ENCODE measurements around the gene CASP6. TPM values are rescaled to one million over a fixed set of nuclear protein-coding genes. Genes with fewer than 3 reads are reported as not detected.

The CASP6 gene
- total RNA-seq, 4 donors from 2014 or later: 11.2 to 20.0 (median 15.6) TPM

DNA sequence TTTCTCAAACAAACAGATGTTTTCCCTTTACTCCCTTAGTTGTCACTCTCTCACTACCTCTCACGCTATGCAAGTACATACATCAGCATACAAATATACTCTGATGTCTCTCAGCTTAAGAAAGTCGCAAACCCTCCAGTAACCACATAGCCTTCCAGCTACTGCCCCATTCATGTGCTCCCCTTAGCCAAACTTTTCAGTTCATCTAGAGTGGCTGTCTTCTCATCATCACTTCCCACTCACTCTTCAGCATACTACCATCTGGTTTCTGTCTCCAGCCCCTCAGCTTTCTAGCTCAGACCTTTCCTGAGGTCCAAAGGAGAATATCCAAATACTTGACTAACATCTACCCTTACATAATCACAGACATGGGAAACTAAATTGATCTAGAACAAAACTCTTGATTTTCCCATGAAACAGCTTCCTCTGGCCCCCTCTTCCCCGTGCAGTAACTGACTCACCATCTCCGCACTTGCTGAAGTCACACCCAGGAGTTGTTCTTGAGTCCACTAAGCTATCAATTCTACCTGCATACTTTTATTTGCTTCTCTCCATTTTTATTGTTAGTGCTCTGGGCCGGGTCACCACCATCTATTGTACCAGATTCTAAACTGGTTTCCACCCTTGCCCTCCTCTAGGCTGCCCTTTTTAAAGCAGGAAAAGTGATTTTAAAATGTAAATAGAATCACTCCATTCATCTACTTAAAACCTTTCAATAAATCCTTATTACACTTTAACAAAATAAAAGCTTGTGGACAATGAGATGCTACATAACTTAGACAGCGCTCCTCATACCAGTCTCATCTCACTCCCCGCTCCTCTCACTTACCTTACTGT lies 57.2 kb downstream of the CASP6 start:
- Histone ChIP-seq H3K9me3 (no peaks in the 10 kb centered on the region), H3K27me3 (no peaks in the 10 kb centered on the region), H3K4me1 (no peaks in the 10 kb centered on the region), H3K4me3 (no peak overlapping the region), H3K27ac (no peak overlapping the region), H3K36me3 (no peaks in the 10 kb centered on the region)
- ATAC-seq: no peak
- TF ChIP-seq EP300 (IDR thresholded peaks at IDR 0.05): no peak
- TF ChIP-seq, protein P1, sequence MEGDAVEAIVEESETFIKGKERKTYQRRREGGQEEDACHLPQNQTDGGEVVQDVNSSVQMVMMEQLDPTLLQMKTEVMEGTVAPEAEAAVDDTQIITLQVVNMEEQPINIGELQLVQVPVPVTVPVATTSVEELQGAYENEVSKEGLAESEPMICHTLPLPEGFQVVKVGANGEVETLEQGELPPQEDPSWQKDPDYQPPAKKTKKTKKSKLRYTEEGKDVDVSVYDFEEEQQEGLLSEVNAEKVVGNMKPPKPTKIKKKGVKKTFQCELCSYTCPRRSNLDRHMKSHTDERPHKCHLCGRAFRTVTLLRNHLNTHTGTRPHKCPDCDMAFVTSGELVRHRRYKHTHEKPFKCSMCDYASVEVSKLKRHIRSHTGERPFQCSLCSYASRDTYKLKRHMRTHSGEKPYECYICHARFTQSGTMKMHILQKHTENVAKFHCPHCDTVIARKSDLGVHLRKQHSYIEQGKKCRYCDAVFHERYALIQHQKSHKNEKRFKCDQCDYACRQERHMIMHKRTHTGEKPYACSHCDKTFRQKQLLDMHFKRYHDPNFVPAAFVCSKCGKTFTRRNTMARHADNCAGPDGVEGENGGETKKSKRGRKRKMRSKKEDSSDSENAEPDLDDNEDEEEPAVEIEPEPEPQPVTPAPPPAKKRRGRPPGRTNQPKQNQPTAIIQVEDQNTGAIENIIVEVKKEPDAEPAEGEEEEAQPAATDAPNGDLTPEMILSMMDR (IDR thresholded peaks at IDR 0.05): no peak
- no peak for TF ChIP-seq POLR2AphosphoS5 (IDR thresholded peaks at IDR 0.05)
- no peak for TF ChIP-seq POLR2A (IDR thresholded peaks at IDR 0.05)
- WGBS, 2 donors (ENCODE audit: low coverage in 1 of 2): 81 to 83% methylated on average over 7 of the region's 7 CpGs

DNA sequence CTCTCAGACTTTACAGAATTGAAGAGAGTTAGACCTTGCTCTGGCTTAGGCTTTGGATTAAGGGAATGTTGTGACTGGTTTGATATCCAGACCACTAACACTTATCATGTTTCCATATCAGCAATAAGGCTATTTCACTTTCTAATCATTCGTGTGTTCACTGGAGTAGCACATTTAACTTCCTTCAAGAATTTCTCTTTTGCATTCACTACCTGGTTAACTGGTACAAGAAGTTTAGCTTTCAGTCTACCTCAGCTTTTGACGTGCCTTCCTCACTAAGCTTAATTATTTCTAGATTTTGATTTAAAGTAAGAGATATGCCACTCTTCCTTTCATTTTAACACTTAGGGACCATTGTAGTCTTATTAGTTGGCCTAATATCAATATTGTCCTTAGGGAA lies 62.6 kb downstream of the CASP6 start:
- TF ChIP-seq, protein P1 (IDR thresholded peaks at IDR 0.05): no peak
- no peak for TF ChIP-seq POLR2AphosphoS5 (IDR thresholded peaks at IDR 0.05)
- TF ChIP-seq POLR2A (IDR thresholded peaks at IDR 0.05): no peak
- TF ChIP-seq EP300 (IDR thresholded peaks at IDR 0.05): no peak
- peaks cover 0 to 12% (median 0%) of the 10 kb centered on the region in 3 donors for H3K9me3 ChIP-seq
- no peaks in the 10 kb centered on the region for H3K4me1 ChIP-seq
- no peaks in the 10 kb centered on the region for H3K36me3 ChIP-seq
- no peak for ATAC-seq
- WGBS, 2 donors (ENCODE audit: low coverage in 1 of 2): 80 to 100% methylated on average over 2 of the region's 2 CpGs
- no peak overlapping the region for H3K27ac ChIP-seq
- no peaks in the 10 kb centered on the region for H3K27me3 ChIP-seq
- no peak overlapping the region for H3K4me3 ChIP-seq

Small RNA genes within 50 kb of the gene (small RNA-seq; reads per million reads assigned to genes)
- 0 to 0.45 (median 0) reads per million in 4 donors for gene HIGD1AP14

Other genes with a start within 250 kb of the CASP6 start
- gene MCUB, start 143.2 kb downstream of the CASP6 start, total RNA-seq: 10 to 100 TPM in 3 of 4 donors, 1 to 10 TPM in 1; 3.9 to 33.4 (median 13.3) TPM
- 100 to 1,000 TPM in 1 of 4 donors, 10 to 100 TPM in 3; 16.6 to 110 (median 27.1) TPM for gene PLA2G12A, start 26.6 kb upstream of the CASP6 start, total RNA-seq
- 10 to 100 TPM in 3 of 4 donors, 1 to 10 TPM in 1; 6.8 to 19.5 (median 12.9) TPM for gene CFI, start 98.6 kb upstream of the CASP6 start, total RNA-seq
- gene GAR1, start 112.3 kb upstream of the CASP6 start, total RNA-seq: 1 to 10 TPM; 3.4 to 9.7 (median 5.1) TPM
- gene RRH, start 124.5 kb upstream of the CASP6 start, total RNA-seq: under 1 TPM in 1 of 4 donors, not detected in 3; 0.27 TPM
- under 1 TPM in 1 of 4 donors, not detected in 3; 0.62 TPM for gene LRIT3, start 144.7 kb upstream of the CASP6 start, total RNA-seq
- 1 to 10 TPM in 1 of 4 donors, under 1 TPM in 2, not detected in 1; 0.23 to 1.3 (median 0.93) TPM for gene EGF, start 209.4 kb upstream of the CASP6 start, total RNA-seq